ENCODE results near the gene HLA-DRA. TPM values are rescaled to one million over a fixed set of nuclear protein-coding genes. Genes with fewer than 3 reads are reported as not detected.

The HLA-DRA gene
- total and polyA plus RNA-seq, 9 of the 15 experiments (the other 6 are each of a cell fraction or from before 2014, with no cell fraction given): 0.18 to 1.8 (median 0.41) TPM; not detected in 4

DNA sequence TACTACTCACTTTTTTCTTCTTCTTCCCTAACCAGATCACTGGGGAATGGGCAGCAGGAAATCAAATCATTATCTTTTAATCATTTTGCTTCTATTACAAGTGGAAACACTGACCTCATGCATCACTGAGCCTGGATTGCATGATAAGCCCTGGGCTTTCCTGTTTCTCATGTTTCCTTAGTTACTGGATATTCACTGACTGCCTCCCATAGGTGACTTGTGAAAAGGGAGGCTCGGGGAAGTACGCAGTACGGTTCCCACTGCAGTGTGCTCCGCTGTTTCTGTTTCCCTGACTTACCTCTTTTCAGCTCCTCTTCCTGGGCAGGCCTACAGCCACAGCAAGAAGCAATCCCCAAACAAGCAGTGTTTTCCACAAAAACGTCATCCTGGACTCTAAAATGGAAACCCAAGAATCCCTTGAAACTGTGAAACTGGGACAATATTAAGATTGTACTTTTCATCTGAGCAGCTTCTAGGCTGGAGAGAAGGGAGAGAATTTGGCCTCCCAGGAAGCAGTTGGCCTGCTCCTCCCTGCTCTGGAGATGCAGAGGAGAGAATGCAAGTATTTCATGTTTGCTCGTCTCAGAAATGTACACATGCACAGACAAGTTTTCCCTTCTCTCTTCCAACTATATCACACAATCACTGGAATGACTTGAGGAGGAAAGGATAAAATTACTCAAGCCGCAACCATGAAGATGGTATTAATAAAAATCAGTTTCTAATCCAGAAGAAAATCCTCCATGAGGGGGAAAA lies 45.8 kb upstream of the HLA-DRA start (continued):
- TF ChIP-seq, protein P1, sequence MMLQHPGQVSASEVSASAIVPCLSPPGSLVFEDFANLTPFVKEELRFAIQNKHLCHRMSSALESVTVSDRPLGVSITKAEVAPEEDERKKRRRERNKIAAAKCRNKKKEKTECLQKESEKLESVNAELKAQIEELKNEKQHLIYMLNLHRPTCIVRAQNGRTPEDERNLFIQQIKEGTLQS (IDR thresholded peaks at IDR 0.05): peak; percentile 43; the same call in 1 of the 2 replicates
- TF ChIP-seq, protein P1 (CRISPR knock-in tag; conservative IDR thresholded peaks at IDR 0.05): no peak
- TF ChIP-seq ATF7 (IDR thresholded peaks at IDR 0.05): peak; percentile 66
- TF ChIP-seq, protein P2, sequence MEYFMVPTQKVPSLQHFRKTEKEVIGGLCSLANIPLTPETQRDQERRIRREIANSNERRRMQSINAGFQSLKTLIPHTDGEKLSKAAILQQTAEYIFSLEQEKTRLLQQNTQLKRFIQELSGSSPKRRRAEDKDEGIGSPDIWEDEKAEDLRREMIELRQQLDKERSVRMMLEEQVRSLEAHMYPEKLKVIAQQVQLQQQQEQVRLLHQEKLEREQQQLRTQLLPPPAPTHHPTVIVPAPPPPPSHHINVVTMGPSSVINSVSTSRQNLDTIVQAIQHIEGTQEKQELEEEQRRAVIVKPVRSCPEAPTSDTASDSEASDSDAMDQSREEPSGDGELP (CRISPR knock-in tag; IDR thresholded peaks at IDR 0.05; ENCODE audit: borderline replicate concordance): no peak
- TF ChIP-seq NCOA4 (IDR thresholded peaks at IDR 0.05; ENCODE audit: partially characterized antibody): no peak
- TF ChIP-seq, protein P3, sequence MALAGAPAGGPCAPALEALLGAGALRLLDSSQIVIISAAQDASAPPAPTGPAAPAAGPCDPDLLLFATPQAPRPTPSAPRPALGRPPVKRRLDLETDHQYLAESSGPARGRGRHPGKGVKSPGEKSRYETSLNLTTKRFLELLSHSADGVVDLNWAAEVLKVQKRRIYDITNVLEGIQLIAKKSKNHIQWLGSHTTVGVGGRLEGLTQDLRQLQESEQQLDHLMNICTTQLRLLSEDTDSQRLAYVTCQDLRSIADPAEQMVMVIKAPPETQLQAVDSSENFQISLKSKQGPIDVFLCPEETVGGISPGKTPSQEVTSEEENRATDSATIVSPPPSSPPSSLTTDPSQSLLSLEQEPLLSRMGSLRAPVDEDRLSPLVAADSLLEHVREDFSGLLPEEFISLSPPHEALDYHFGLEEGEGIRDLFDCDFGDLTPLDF (CRISPR knock-in tag; IDR thresholded peaks at IDR 0.05): no peak
- TF ChIP-seq, protein P4, sequence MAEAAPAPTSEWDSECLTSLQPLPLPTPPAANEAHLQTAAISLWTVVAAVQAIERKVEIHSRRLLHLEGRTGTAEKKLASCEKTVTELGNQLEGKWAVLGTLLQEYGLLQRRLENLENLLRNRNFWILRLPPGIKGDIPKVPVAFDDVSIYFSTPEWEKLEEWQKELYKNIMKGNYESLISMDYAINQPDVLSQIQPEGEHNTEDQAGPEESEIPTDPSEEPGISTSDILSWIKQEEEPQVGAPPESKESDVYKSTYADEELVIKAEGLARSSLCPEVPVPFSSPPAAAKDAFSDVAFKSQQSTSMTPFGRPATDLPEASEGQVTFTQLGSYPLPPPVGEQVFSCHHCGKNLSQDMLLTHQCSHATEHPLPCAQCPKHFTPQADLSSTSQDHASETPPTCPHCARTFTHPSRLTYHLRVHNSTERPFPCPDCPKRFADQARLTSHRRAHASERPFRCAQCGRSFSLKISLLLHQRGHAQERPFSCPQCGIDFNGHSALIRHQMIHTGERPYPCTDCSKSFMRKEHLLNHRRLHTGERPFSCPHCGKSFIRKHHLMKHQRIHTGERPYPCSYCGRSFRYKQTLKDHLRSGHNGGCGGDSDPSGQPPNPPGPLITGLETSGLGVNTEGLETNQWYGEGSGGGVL (CRISPR knock-in tag; IDR thresholded peaks at IDR 0.05): no peak
- TF ChIP-seq RFX1 (IDR thresholded peaks at IDR 0.05): peak; percentile 41
- TF ChIP-seq HMG20B (CRISPR knock-in tag; IDR thresholded peaks at IDR 0.05): no peak
- TF ChIP-seq, protein P5, sequence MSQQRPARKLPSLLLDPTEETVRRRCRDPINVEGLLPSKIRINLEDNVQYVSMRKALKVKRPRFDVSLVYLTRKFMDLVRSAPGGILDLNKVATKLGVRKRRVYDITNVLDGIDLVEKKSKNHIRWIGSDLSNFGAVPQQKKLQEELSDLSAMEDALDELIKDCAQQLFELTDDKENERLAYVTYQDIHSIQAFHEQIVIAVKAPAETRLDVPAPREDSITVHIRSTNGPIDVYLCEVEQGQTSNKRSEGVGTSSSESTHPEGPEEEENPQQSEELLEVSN (IDR thresholded peaks at IDR 0.05; ENCODE audit: borderline replicate concordance in 1 of 2, extremely low read depth in 1 of 2, insufficient read depth in 1 of 2, insufficient read length in 1 of 2, low read depth in 1 of 2, low read length in 1 of 2, poor library complexity in 1 of 2, severe bottlenecking in 1 of 2): no peak
- TF ChIP-seq ZNF3 (CRISPR knock-in tag; IDR thresholded peaks at IDR 0.05): no peak
- TF ChIP-seq SP1 (CRISPR knock-in tag; IDR thresholded peaks at IDR 0.05): no peak
- no peak for TF ChIP-seq TEAD4 (IDR thresholded peaks at IDR 0.05; ENCODE audit: low read length)
- TF ChIP-seq TEAD4 (CRISPR knock-in tag; IDR thresholded peaks at IDR 0.05; ENCODE audit: borderline replicate concordance): no peak
- TF ChIP-seq, protein P6, sequence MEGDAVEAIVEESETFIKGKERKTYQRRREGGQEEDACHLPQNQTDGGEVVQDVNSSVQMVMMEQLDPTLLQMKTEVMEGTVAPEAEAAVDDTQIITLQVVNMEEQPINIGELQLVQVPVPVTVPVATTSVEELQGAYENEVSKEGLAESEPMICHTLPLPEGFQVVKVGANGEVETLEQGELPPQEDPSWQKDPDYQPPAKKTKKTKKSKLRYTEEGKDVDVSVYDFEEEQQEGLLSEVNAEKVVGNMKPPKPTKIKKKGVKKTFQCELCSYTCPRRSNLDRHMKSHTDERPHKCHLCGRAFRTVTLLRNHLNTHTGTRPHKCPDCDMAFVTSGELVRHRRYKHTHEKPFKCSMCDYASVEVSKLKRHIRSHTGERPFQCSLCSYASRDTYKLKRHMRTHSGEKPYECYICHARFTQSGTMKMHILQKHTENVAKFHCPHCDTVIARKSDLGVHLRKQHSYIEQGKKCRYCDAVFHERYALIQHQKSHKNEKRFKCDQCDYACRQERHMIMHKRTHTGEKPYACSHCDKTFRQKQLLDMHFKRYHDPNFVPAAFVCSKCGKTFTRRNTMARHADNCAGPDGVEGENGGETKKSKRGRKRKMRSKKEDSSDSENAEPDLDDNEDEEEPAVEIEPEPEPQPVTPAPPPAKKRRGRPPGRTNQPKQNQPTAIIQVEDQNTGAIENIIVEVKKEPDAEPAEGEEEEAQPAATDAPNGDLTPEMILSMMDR (IDR thresholded peaks at IDR 0.05 in 2 of 3, conservative IDR thresholded peaks at IDR 0.05 in 1 of 3; ENCODE audit: insufficient read depth in 2 of 3, low read depth in 1 of 3, low read length in 3 of 3): peak in 1 of 3 experiments; percentile 22; a peak in 1 of 6 replicates
- TF ChIP-seq ZNF354B (CRISPR knock-in tag; IDR thresholded peaks at IDR 0.05): no peak
